ENCODE measurements around the gene CPNE6.
"Not testable (repeated sequence)": the region's sequence is repeated elsewhere in the genome, so short reads cannot be mapped to it uniquely, and the experiment has no call there.

CPNE6 gene

DNA sequence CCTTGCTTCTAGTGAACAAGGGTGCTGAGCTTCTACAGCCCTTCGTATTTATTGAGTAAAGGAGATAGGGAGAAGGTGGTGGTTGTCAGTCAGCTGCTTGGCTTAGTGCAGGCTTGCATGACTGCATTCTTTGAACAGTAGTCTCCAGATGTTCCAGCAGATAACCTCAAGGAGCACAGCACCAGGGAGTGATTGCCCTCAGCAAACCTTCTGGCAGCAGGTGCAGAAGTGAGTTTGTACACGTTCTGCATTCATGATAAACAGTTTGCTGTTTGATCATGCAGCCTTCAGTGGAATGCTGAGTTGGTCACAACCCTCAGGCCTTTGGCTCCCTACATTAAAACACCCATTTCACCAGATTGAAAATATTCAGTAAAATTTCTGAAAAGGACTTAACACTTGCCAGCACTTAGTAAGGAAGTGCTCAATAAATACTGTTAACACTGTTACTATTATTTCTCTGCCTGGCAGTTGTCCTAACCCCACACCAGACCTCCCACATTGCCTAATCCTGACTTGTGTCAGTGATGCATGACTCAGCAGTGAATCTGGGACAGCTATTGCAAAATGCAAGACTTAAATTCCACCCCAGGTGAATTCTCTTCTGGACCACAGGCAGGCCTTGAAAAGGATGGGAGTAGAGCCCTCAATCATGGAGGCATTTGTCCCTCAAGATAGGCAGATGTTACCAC is 38.5 kb upstream of the CPNE6 start:
- H3K4me3 ChIP-seq (ENCODE audit: low read length in 2 of 2): no peak overlapping the region

DNA sequence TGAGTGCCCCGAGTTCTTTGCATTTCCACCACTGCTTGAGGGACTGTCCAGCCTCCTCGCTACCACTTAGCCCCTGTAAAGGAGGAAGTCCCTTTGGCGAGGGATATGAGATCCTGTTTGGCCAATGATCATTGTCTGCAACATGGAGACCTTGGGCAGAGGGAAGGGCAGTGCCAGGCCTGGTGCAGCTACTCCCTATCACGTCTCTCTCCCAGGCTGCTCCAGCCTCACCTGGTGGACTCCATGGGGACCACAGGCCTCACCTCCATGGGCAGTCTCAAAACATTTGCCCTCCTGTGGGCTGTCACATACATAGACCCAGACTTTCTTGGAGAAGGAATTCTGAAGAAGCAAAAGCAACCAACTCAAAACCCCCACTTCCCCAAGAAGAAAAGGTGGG is 35.6 kb upstream of the CPNE6 start:
- H3K27ac ChIP-seq (replicated peaks; ENCODE audit: low read length); H3K36me3 ChIP-seq (replicated peaks in 1 of 2; ENCODE audit: control insufficient read depth in 2 of 2, insufficient read depth in 2 of 2, low read length in 2 of 2): not testable (repeated sequence)

More for the DNA sequence above, 38.5 kb upstream of the CPNE6 start:
- Histone ChIP-seq H3K27ac (replicated peaks; ENCODE audit: low read length) (no peak overlapping the region), H3K9me3 (replicated peaks in 1 of 2; ENCODE audit: control insufficient read depth in 2 of 2, insufficient read depth in 1 of 2, low read depth in 1 of 2, low read length in 2 of 2) (no peaks in the 10 kb centered on the region), H3K4ac (ENCODE audit: low read length) (no peak overlapping the region), H2AK5ac (ENCODE audit: low read depth, low read length) (no peak overlapping the region), H3K18ac (ENCODE audit: low read length) (no peak overlapping the region), H3K23ac (ENCODE audit: low read depth, low read length, poor library complexity) (no peak overlapping the region), H3K4me1 (ENCODE audit: control insufficient read depth in 2 of 2, insufficient read depth in 1 of 2, low read depth in 1 of 2, low read length in 2 of 2) (no peaks in the 10 kb centered on the region), H3K14ac (ENCODE audit: low read length) (no peak overlapping the region), H2AFZ (ENCODE audit: low read length) (no peak overlapping the region), H3K79me1 (ENCODE audit: low read depth, low read length) (no peaks in the 10 kb centered on the region), H4K8ac (ENCODE audit: low read depth, low read length) (no peak overlapping the region), H3K9ac (ENCODE audit: low read depth, low read length, poor library complexity) (no peak overlapping the region), H3K27me3 (ENCODE audit: control insufficient read depth in 3 of 3, insufficient read depth in 3 of 3, low read depth in 1 of 3, low read length in 3 of 3) (peaks cover 0 to 4% (median 0%) of the 10 kb centered on the region in 3 experiments), H3K4me2 (ENCODE audit: insufficient read depth, low read length, poor library complexity, severe bottlenecking) (no peak overlapping the region), H3K36me3 (replicated peaks in 1 of 2; ENCODE audit: control insufficient read depth in 2 of 2, insufficient read depth in 2 of 2, low read length in 2 of 2) (no peaks in the 10 kb centered on the region), H2BK120ac (ENCODE audit: low read depth, low read length) (no peak overlapping the region), H2BK12ac (ENCODE audit: low read length) (no peak overlapping the region), H2BK5ac (ENCODE audit: low read length) (no peak overlapping the region), H2BK15ac (ENCODE audit: low read length) (no peak overlapping the region), H4K91ac (ENCODE audit: low read depth, low read length, poor library complexity) (no peak overlapping the region)
- no CpG with 5 or more reads among the region's 2 CpGs for WGBS, 2 donors (ENCODE audit: extremely low coverage in 2 of 2, insufficient read length in 2 of 2, insufficient replicate concordance in 1 of 2)
- DNase-seq (ENCODE audit: low spot score): no peak

GRCh38 chr14:24036169-24036962 is 35.0 kb upstream of the CPNE6 start:
- Histone ChIP-seq H3K4ac (ENCODE audit: low read length) (no peak overlapping the region), H2AK5ac (ENCODE audit: low read depth, low read length) (no peak overlapping the region), H2BK5ac (ENCODE audit: low read length) (no peak overlapping the region), H3K18ac (ENCODE audit: low read length) (peak overlapping the region; percentile 93), H3K23ac (ENCODE audit: low read depth, low read length, poor library complexity) (peak overlapping the region; percentile 65), H4K91ac (ENCODE audit: low read depth, low read length, poor library complexity) (no peak overlapping the region), H3K14ac (ENCODE audit: low read length) (peak overlapping the region; percentile 71), H3K27me3 (ENCODE audit: control insufficient read depth in 3 of 3, insufficient read depth in 3 of 3, low read depth in 1 of 3, low read length in 3 of 3) (peaks cover 0 to 12% (median 0%) of the 10 kb centered on the region in 3 experiments), H3K36me3 (replicated peaks in 1 of 2; ENCODE audit: control insufficient read depth in 2 of 2, insufficient read depth in 2 of 2, low read length in 2 of 2) (no peaks in the 10 kb centered on the region), H3K9ac (ENCODE audit: low read depth, low read length, poor library complexity) (peak overlapping the region; percentile 84), H4K8ac (ENCODE audit: low read depth, low read length) (no peak overlapping the region), H3K27ac (replicated peaks; ENCODE audit: low read length) (peak overlapping the region; percentile 35), H2BK120ac (ENCODE audit: low read depth, low read length) (no peak overlapping the region), H3K9me3 (replicated peaks in 1 of 2; ENCODE audit: control insufficient read depth in 2 of 2, insufficient read depth in 1 of 2, low read depth in 1 of 2, low read length in 2 of 2) (no peaks in the 10 kb centered on the region), H2BK15ac (ENCODE audit: low read length) (no peak overlapping the region), H3K4me3 (ENCODE audit: low read length in 2 of 2) (peak overlapping the region; percentile 63 to 79), H3K4me1 (ENCODE audit: control insufficient read depth in 2 of 2, insufficient read depth in 1 of 2, low read depth in 1 of 2, low read length in 2 of 2) (no peaks in the 10 kb centered on the region), H2AFZ (ENCODE audit: low read length) (peak overlapping the region; percentile 96), H3K79me1 (ENCODE audit: low read depth, low read length) (no peaks in the 10 kb centered on the region), H3K4me2 (ENCODE audit: insufficient read depth, low read length, poor library complexity, severe bottlenecking) (peak overlapping the region; percentile 97), H2BK12ac (ENCODE audit: low read length) (no peak overlapping the region)
- WGBS, 2 donors (ENCODE audit: extremely low coverage in 2 of 2, insufficient read length in 2 of 2, insufficient replicate concordance in 1 of 2): no CpG with 5 or more reads among the region's 50 CpGs
- DNase-seq (ENCODE audit: low spot score): peak; percentile 59

More for the DNA sequence above, 35.6 kb upstream of the CPNE6 start:
- not testable (repeated sequence) for H3K9me3 ChIP-seq (replicated peaks in 1 of 2; ENCODE audit: control insufficient read depth in 2 of 2, insufficient read depth in 1 of 2, low read depth in 1 of 2, low read length in 2 of 2); H3K79me1 ChIP-seq (ENCODE audit: low read depth, low read length); DNase-seq (ENCODE audit: low spot score); H4K91ac ChIP-seq (ENCODE audit: low read depth, low read length, poor library complexity); H2BK5ac ChIP-seq (ENCODE audit: low read length); H2BK120ac ChIP-seq (ENCODE audit: low read depth, low read length); H3K4ac ChIP-seq (ENCODE audit: low read length); H2AK5ac ChIP-seq (ENCODE audit: low read depth, low read length); H3K14ac ChIP-seq (ENCODE audit: low read length); H3K23ac ChIP-seq (ENCODE audit: low read depth, low read length, poor library complexity); H2BK15ac ChIP-seq (ENCODE audit: low read length); H3K18ac ChIP-seq (ENCODE audit: low read length); H4K8ac ChIP-seq (ENCODE audit: low read depth, low read length); H3K4me1 ChIP-seq (ENCODE audit: control insufficient read depth in 2 of 2, insufficient read depth in 1 of 2, low read depth in 1 of 2, low read length in 2 of 2); H2BK12ac ChIP-seq (ENCODE audit: low read length)
- H2AFZ ChIP-seq (ENCODE audit: low read length): peak overlapping the region; percentile 96
- no CpG with 5 or more reads among the region's 4 CpGs for WGBS, 2 donors (ENCODE audit: extremely low coverage in 2 of 2, insufficient read length in 2 of 2, insufficient replicate concordance in 1 of 2)
- peak overlapping the region; percentile 9 for H3K9ac ChIP-seq (ENCODE audit: low read depth, low read length, poor library complexity)
- peak overlapping the region; percentile 63 to 79 for H3K4me3 ChIP-seq (ENCODE audit: low read length in 2 of 2)
- H3K27me3 ChIP-seq (ENCODE audit: control insufficient read depth in 3 of 3, insufficient read depth in 3 of 3, low read depth in 1 of 3, low read length in 3 of 3): peaks cover 0 to 12% (median 0%) of the 10 kb centered on the region in 3 experiments
- H3K4me2 ChIP-seq (ENCODE audit: insufficient read depth, low read length, poor library complexity, severe bottlenecking): peak overlapping the region; percentile 97
